HUES64 (cell line): Measurements from ENCODE around the gene SFXN2.

Source experiments
- H3K27ac ChIP-seq: 2 replicates; pipeline ENCODE4 v1.7.0; 2013; ENCODE audit warnings: low read depth, low read length, inconsistent platforms
- H3K27me3 ChIP-seq: 2 replicates; pipeline ENCODE4 v1.6.1; 2013; ENCODE audit warnings: mild to moderate bottlenecking, low read length; ENCODE audit not compliant: insufficient read depth
- H3K36me3 ChIP-seq: 2 replicates; pipeline ENCODE4 v1.6.1; 2013; ENCODE audit warnings: mild to moderate bottlenecking, low read length; ENCODE audit not compliant: insufficient read depth
- H3K4me1 ChIP-seq: 2 replicates; pipeline ENCODE4 v1.6.1; 2013; ENCODE audit warnings: mild to moderate bottlenecking, low read length, moderate library complexity; ENCODE audit not compliant: insufficient read depth
- H3K4me3 ChIP-seq: 2 replicates; pipeline ENCODE4 v1.5.1; 2013; ENCODE audit warnings: mild to moderate bottlenecking, low read length, moderate library complexity
- H3K9ac ChIP-seq: 2 replicates; pipeline ENCODE4 v1.6.1; 2013; ENCODE audit warnings: mild to moderate bottlenecking, low read depth, low read length
- H3K9me3 ChIP-seq: 2 replicates; pipeline ENCODE4 v1.6.1; 2013; ENCODE audit warnings: low read depth, low read length; ENCODE audit not compliant: insufficient read depth
- whole genome bisulfite sequencing: fragments of 150-250, 120-280 bp; methylation state at CpG from one replicate; pipeline ENCODE4 v1.1.7; 2013; ENCODE audit warnings: missing lambda C conversion rate; 5-methylcytosine and 5-hydroxymethylcytosine counted together

The SFXN2 gene

GRCh38 chr10:102773320-102773719, 58.9 kb downstream of the SFXN2 start:
- 89% methylated on average over 1 of the region's 1 CpG for WGBS
- Histone ChIP-seq H3K9me3 (no peaks in the 10 kb centered on the region), H3K36me3 (no peaks in the 10 kb centered on the region), H3K9ac (no peak overlapping the region), H3K27ac (no peak overlapping the region), H3K4me1 (peaks cover 29% of the 10 kb centered on the region), H3K27me3 (no peaks in the 10 kb centered on the region), H3K4me3 (no peak overlapping the region)

GRCh38 chr10:102773986-102774385, 59.5 kb downstream of the SFXN2 start:
- WGBS: 81% methylated on average over 5 of the region's 5 CpGs
- no peaks in the 10 kb centered on the region for H3K36me3 ChIP-seq
- no peaks in the 10 kb centered on the region for H3K9me3 ChIP-seq
- no peak overlapping the region for H3K4me3 ChIP-seq
- peaks cover 36% of the 10 kb centered on the region for H3K4me1 ChIP-seq
- no peak overlapping the region for H3K27ac ChIP-seq
- H3K27me3 ChIP-seq: no peaks in the 10 kb centered on the region
- H3K9ac ChIP-seq: no peak overlapping the region

- 73% methylated on average over 16 of the region's 16 CpGs for WGBS
- H3K9ac ChIP-seq: peak overlapping the region; percentile 72; the same call in 1 of the 2 replicates
- peaks cover 42% of the 10 kb centered on the region for H3K4me1 ChIP-seq
Measured at GRCh38 chr10:102775201-102775934, 60.9 kb downstream of the SFXN2 start.

GRCh38 chr10:102775935-102776669, 61.7 kb downstream of the SFXN2 start:
- 15% methylated on average over 17 of the region's 17 CpGs for WGBS
- H3K36me3 ChIP-seq: no peaks in the 10 kb centered on the region
- no peaks in the 10 kb centered on the region for H3K27me3 ChIP-seq
- peak overlapping the region; percentile 72 for H3K9ac ChIP-seq
- H3K9me3 ChIP-seq: no peaks in the 10 kb centered on the region
- H3K4me3 ChIP-seq: peak overlapping the region; percentile 45
- H3K4me1 ChIP-seq: peaks cover 47% of the 10 kb centered on the region
- H3K27ac ChIP-seq: peak overlapping the region; percentile 68

More at GRCh38 chr10:102775201-102775934, 60.9 kb downstream of the SFXN2 start:
- Histone ChIP-seq H3K4me3 (peak overlapping the region; percentile 45), H3K27me3 (no peaks in the 10 kb centered on the region), H3K36me3 (no peaks in the 10 kb centered on the region), H3K27ac (peak overlapping the region; percentile 68), H3K9me3 (no peaks in the 10 kb centered on the region)

GRCh38 chr10:102776779-102777456, 62.5 kb downstream of the SFXN2 start:
- Histone ChIP-seq H3K4me1 (peaks cover 51% of the 10 kb centered on the region), H3K27ac (peak overlapping the region; percentile 68), H3K27me3 (no peaks in the 10 kb centered on the region), H3K36me3 (no peaks in the 10 kb centered on the region), H3K9ac (peak overlapping the region; percentile 72), H3K4me3 (peak overlapping the region; percentile 45), H3K9me3 (no peaks in the 10 kb centered on the region)
- WGBS: 2% methylated on average over 9 of the region's 9 CpGs

- no peaks in the 10 kb centered on the region for H3K9me3 ChIP-seq
- H3K27me3 ChIP-seq: no peaks in the 10 kb centered on the region
- WGBS: 79% methylated on average over 17 of the region's 17 CpGs
- H3K4me3 ChIP-seq: no peak overlapping the region
- no peak overlapping the region; the same call in 1 of the 2 replicates for H3K9ac ChIP-seq
- no peaks in the 10 kb centered on the region for H3K36me3 ChIP-seq
- peaks cover 60% of the 10 kb centered on the region for H3K4me1 ChIP-seq
- no peak overlapping the region for H3K27ac ChIP-seq
Measured at GRCh38 chr10:102777711-102778453, 63.4 kb downstream of the SFXN2 start.

GRCh38 chr10:102778781-102779180, 64.3 kb downstream of the SFXN2 start:
- no peaks in the 10 kb centered on the region for H3K9me3 ChIP-seq
- no peaks in the 10 kb centered on the region for H3K36me3 ChIP-seq
- no peak overlapping the region for H3K4me3 ChIP-seq
- H3K27ac ChIP-seq: no peak overlapping the region
- H3K4me1 ChIP-seq: peaks cover 63% of the 10 kb centered on the region
- no peaks in the 10 kb centered on the region for H3K27me3 ChIP-seq
- no peak overlapping the region for H3K9ac ChIP-seq
- 80% methylated on average over 1 of the region's 2 CpGs for WGBS

GRCh38 chr10:102779680-102780526, 65.5 kb downstream of the SFXN2 start:
- no peak overlapping the region for H3K27ac ChIP-seq
- H3K4me1 ChIP-seq: peaks cover 63% of the 10 kb centered on the region
- H3K9ac ChIP-seq: no peak overlapping the region
- H3K9me3 ChIP-seq: no peaks in the 10 kb centered on the region
- no peak overlapping the region for H3K4me3 ChIP-seq
- no peaks in the 10 kb centered on the region for H3K27me3 ChIP-seq
- 55% methylated on average over 10 of the region's 10 CpGs for WGBS
- no peaks in the 10 kb centered on the region for H3K36me3 ChIP-seq

GRCh38 chr10:102780527-102780808, 66.0 kb downstream of the SFXN2 start:
- H3K27me3 ChIP-seq: no peaks in the 10 kb centered on the region
- H3K27ac ChIP-seq: no peak overlapping the region
- 90% methylated on average over 1 of the region's 1 CpG for WGBS
- peaks cover 58% of the 10 kb centered on the region for H3K4me1 ChIP-seq
- no peaks in the 10 kb centered on the region for H3K36me3 ChIP-seq
- H3K9me3 ChIP-seq: no peaks in the 10 kb centered on the region
- H3K9ac ChIP-seq: no peak overlapping the region
- H3K4me3 ChIP-seq: no peak overlapping the region

- Histone ChIP-seq H3K4me3 (no peak overlapping the region), H3K27me3 (no peaks in the 10 kb centered on the region), H3K27ac (no peak overlapping the region), H3K9ac (no peak overlapping the region), H3K9me3 (no peaks in the 10 kb centered on the region), H3K36me3 (no peaks in the 10 kb centered on the region), H3K4me1 (peaks cover 50% of the 10 kb centered on the region)
- WGBS: 69% methylated on average over 7 of the region's 8 CpGs
Measured at GRCh38 chr10:102781090-102781920, 66.9 kb downstream of the SFXN2 start.
